Thyroid gland (tissue), 4 donors: ENCODE measurements around the gene ELAVL4.

ENCODE experiments used
- CTCF ChIP-seq, 6 experiments: fragments of 200-600 bp in 3 of 6; fragments of 450-650 bp in 3 of 6; sonication (generic) in 3 of 6; IDR thresholded peaks; one replicate each; pipeline ENCODE4 v1.5.1; 2016 to 2019; ENCODE audit warnings: antibody characterized with exemption in 6 of 6, mild to moderate bottlenecking in 2 of 6, inconsistent platforms in 1 of 6, moderate library complexity in 1 of 6
- POLR2A ChIP-seq, 2 donors: fragments of 450-650 bp; IDR thresholded peaks; one replicate each; pipeline ENCODE4 v1.6.1; 2017; ENCODE audit warnings: antibody characterized with exemption in 2 of 2, mild to moderate bottlenecking in 2 of 2, moderate library complexity in 1 of 2

DNA sequence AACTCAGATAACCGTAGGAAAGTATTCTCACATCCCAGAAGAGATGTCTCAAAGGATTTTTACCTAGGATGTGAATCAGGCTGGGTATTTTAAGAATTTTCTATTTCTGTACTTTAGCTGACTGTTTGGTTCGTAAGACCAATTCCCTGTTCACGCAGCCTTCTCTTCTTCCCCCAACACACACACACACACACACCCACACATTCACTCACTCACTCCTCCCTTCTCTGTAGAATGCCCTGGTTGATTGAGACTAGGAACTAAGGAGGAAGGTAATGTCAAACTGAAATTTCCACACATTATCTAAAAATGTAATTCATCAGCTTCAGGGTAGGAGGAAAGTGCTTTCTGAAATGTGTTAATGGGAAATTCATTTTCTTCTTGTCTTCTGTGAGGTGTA is 43.5 kb downstream of the ELAVL4 start:
- no peak for TF ChIP-seq CTCF (IDR thresholded peaks at IDR 0.05)
- no peak for TF ChIP-seq POLR2A (IDR thresholded peaks at IDR 0.05)
